ENCODE results near the gene PITPNC1. TPM values are rescaled to one million over a fixed set of nuclear protein-coding genes. Genes with fewer than 3 reads are reported as not detected.

PITPNC1 gene
- total RNA-seq, 1 donor from 2014 or later, result 20.8 TPM

GRCh38 chr17:67742025-67742424, 364.9 kb downstream of the PITPNC1 start:
- DNase-seq, result no peak

Small RNA genes lying within 50 kb of the gene (small RNA-seq; reads per million reads assigned to genes)
- not detected for gene MIR548AA2 (ENCODE audit: low replicate concordance)
- not detected for gene MIR548D2 (ENCODE audit: low replicate concordance)
- gene RF00019 (ENCODE audit: low replicate concordance), result not detected
- gene RN7SL756P (ENCODE audit: low replicate concordance), result not detected
- gene SNORA38B (ENCODE audit: low replicate concordance), result 2.1 reads per million, percentile 90 among the genes with 10 or more reads in this experiment

Other genes starting within 250 kb of the PITPNC1 start
- gene HELZ, start 132.1 kb upstream of the PITPNC1 start, total RNA-seq, result 147 TPM
- 49.3 TPM for gene PSMD12, start 10.7 kb upstream of the PITPNC1 start, total RNA-seq